OCI-LY1 (cell line): ENCODE results near the gene MANEA.

Experiments used
- H2AFZ ChIP-seq: fragments of 200-600 bp; sonication (generic), shearing (Covaris generic); 2 replicates; pipeline ENCODE4 v1.6.0; 2014; ENCODE audit warnings: antibody characterized with exemption, mild to moderate bottlenecking, low read length
- H3F3A ChIP-seq: fragments of 200-600 bp; sonication (generic), shearing (Covaris generic); 2 replicates; pipeline ENCODE4 v1.6.0; 2014; ENCODE audit warnings: mild to moderate bottlenecking, antibody characterized with exemption, low read length, moderate library complexity; ENCODE audit not compliant: insufficient read depth
- H3K27ac ChIP-seq: fragments of 200-600 bp; sonication (generic); 2 replicates; pipeline ENCODE4 v1.5.1; 2014; ENCODE audit warnings: low read length, mixed run types, mild to moderate bottlenecking, low read depth; ENCODE audit not compliant: poor library complexity, severe bottlenecking
- H3K27me3 ChIP-seq: fragments of 200-600 bp; sonication (generic); 2 replicates; pipeline ENCODE4 v1.6.0; 2014; ENCODE audit warnings: antibody characterized with exemption, mild to moderate bottlenecking, low read length, moderate library complexity; ENCODE audit not compliant: insufficient read depth
- H3K36me3 ChIP-seq: fragments of 200-600 bp; sonication (generic); 2 replicates; pipeline ENCODE4 v1.6.1; 2014; ENCODE audit warnings: mild to moderate bottlenecking, antibody characterized with exemption, low read length, moderate library complexity, mixed read lengths; ENCODE audit not compliant: insufficient read depth
- H3K4me1 ChIP-seq: fragments of 200-600 bp; sonication (generic); 2 replicates; pipeline ENCODE4 v1.5.1; 2014; ENCODE audit warnings: mild to moderate bottlenecking, low read length, moderate library complexity; ENCODE audit not compliant: insufficient read depth, severe bottlenecking
- H3K4me2 ChIP-seq: fragments of 200-600 bp; sonication (generic), shearing (Covaris generic); 2 replicates; pipeline ENCODE4 v1.6.1; 2014; ENCODE audit warnings: low read length
- H3K4me3 ChIP-seq: fragments of 200-600 bp; sonication (generic); 2 replicates; pipeline ENCODE4 v1.5.1; 2014; ENCODE audit warnings: low read length, low read depth, mild to moderate bottlenecking, mixed read lengths; ENCODE audit not compliant: poor library complexity, severe bottlenecking
- H3K79me2 ChIP-seq: fragments of 200-600 bp; shearing (Covaris generic); 2 replicates; pipeline ENCODE4 v1.6.1; 2016; ENCODE audit warnings: mixed run types, low read length, mixed read lengths; ENCODE audit not compliant: insufficient read depth
- H3K9ac ChIP-seq: fragments of 200-600 bp; sonication (generic), shearing (Covaris generic); 2 replicates; pipeline ENCODE4 v1.6.1; 2014; ENCODE audit warnings: mild to moderate bottlenecking, low read length, mixed read lengths
- H3K9me2 ChIP-seq: fragments of 200-600 bp; sonication (generic), shearing (Covaris generic); 2 replicates; pipeline ENCODE4 v1.6.1; 2014; ENCODE audit warnings: low read depth, mild to moderate bottlenecking, low read length, mixed read lengths
- H3K9me3 ChIP-seq: fragments of 200-600 bp; shearing (Covaris generic); 2 replicates; pipeline ENCODE4 v1.6.1; 2014; ENCODE audit warnings: low read length, mixed read lengths
- H4K20me1 ChIP-seq: fragments of 200-600 bp; sonication (generic), shearing (Covaris generic); 2 replicates; pipeline ENCODE4 v1.6.0; 2016; ENCODE audit warnings: mild to moderate bottlenecking, low read length; ENCODE audit not compliant: insufficient read depth
- EZH2 ChIP-seq: fragments of 200-600 bp; sonication (generic), shearing (Covaris generic); IDR thresholded peaks from 2 replicates; pipeline ENCODE4 v1.8.0; 2017; ENCODE audit warnings: borderline replicate concordance, mixed run types, mild to moderate bottlenecking, antibody characterized with exemption, low read length, moderate library complexity, mixed read lengths
- TF ChIP-seq, protein P1 (sequence below): fragments of 200-600 bp; sonication (generic), shearing (Covaris generic); IDR thresholded peaks from 2 replicates; pipeline ENCODE4 v1.5.1; 2017; ENCODE audit warnings: mild to moderate bottlenecking, antibody characterized with exemption, low read length, moderate library complexity, mixed read lengths

Gene MANEA

GRCh38 chr6:95545686-95546085 is 31.6 kb upstream of the MANEA start:
- no peaks in the 10 kb centered on the region for H3K9me3 ChIP-seq
- H2AFZ ChIP-seq = no peak overlapping the region
- H3F3A ChIP-seq = no peaks in the 10 kb centered on the region
- no peaks in the 10 kb centered on the region for H3K9me2 ChIP-seq
- H3K4me2 ChIP-seq = no peak overlapping the region
- no peaks in the 10 kb centered on the region for H4K20me1 ChIP-seq
- no peaks in the 10 kb centered on the region for H3K36me3 ChIP-seq
- no peaks in the 10 kb centered on the region for H3K79me2 ChIP-seq
- TF ChIP-seq, protein P1, sequence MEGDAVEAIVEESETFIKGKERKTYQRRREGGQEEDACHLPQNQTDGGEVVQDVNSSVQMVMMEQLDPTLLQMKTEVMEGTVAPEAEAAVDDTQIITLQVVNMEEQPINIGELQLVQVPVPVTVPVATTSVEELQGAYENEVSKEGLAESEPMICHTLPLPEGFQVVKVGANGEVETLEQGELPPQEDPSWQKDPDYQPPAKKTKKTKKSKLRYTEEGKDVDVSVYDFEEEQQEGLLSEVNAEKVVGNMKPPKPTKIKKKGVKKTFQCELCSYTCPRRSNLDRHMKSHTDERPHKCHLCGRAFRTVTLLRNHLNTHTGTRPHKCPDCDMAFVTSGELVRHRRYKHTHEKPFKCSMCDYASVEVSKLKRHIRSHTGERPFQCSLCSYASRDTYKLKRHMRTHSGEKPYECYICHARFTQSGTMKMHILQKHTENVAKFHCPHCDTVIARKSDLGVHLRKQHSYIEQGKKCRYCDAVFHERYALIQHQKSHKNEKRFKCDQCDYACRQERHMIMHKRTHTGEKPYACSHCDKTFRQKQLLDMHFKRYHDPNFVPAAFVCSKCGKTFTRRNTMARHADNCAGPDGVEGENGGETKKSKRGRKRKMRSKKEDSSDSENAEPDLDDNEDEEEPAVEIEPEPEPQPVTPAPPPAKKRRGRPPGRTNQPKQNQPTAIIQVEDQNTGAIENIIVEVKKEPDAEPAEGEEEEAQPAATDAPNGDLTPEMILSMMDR = no peak
- TF ChIP-seq EZH2 = no peak
- H3K27me3 ChIP-seq = no peaks in the 10 kb centered on the region
- no peak overlapping the region for H3K27ac ChIP-seq
- H3K4me3 ChIP-seq = no peak overlapping the region
- H3K9ac ChIP-seq = no peak overlapping the region
- H3K4me1 ChIP-seq = no peaks in the 10 kb centered on the region

GRCh38 chr6:95546148-95546547 is 31.2 kb upstream of the MANEA start:
- Histone ChIP-seq H3K27me3 (no peaks in the 10 kb centered on the region), H3K9ac (no peak overlapping the region), H3K27ac (no peak overlapping the region), H4K20me1 (no peaks in the 10 kb centered on the region), H3F3A (no peaks in the 10 kb centered on the region), H3K9me3 (no peaks in the 10 kb centered on the region), H3K36me3 (no peaks in the 10 kb centered on the region), H3K79me2 (no peaks in the 10 kb centered on the region), H3K9me2 (no peaks in the 10 kb centered on the region), H3K4me1 (no peaks in the 10 kb centered on the region), H3K4me3 (no peak overlapping the region), H3K4me2 (no peak overlapping the region), H2AFZ (no peak overlapping the region)
- TF ChIP-seq EZH2 = no peak
- TF ChIP-seq, protein P1 = no peak

- Histone ChIP-seq H3K9me3 (no peaks in the 10 kb centered on the region), H3K4me1 (no peaks in the 10 kb centered on the region), H3K36me3 (no peaks in the 10 kb centered on the region), H3F3A (no peaks in the 10 kb centered on the region), H3K9me2 (no peaks in the 10 kb centered on the region), H2AFZ (no peak overlapping the region), H3K27me3 (no peaks in the 10 kb centered on the region), H3K9ac (no peak overlapping the region), H3K4me3 (no peak overlapping the region), H3K27ac (no peak overlapping the region), H3K4me2 (no peak overlapping the region), H4K20me1 (no peaks in the 10 kb centered on the region), H3K79me2 (no peaks in the 10 kb centered on the region)
- TF ChIP-seq EZH2 = no peak
Observed at GRCh38 chr6:95547043-95547442, 30.3 kb upstream of the MANEA start.

- H3K9me3 ChIP-seq = no peaks in the 10 kb centered on the region
- H3F3A ChIP-seq = no peaks in the 10 kb centered on the region
- H4K20me1 ChIP-seq = no peaks in the 10 kb centered on the region
- H3K9me2 ChIP-seq = no peaks in the 10 kb centered on the region
- H3K27me3 ChIP-seq = no peaks in the 10 kb centered on the region
- no peak overlapping the region for H3K9ac ChIP-seq
- no peaks in the 10 kb centered on the region for H3K4me1 ChIP-seq
- no peaks in the 10 kb centered on the region for H3K79me2 ChIP-seq
- no peak overlapping the region for H3K27ac ChIP-seq
- H3K36me3 ChIP-seq = no peaks in the 10 kb centered on the region
- no peak overlapping the region for H2AFZ ChIP-seq
- H3K4me3 ChIP-seq = no peak overlapping the region
- H3K4me2 ChIP-seq = no peak overlapping the region
- TF ChIP-seq EZH2 = no peak
- TF ChIP-seq, protein P1 = no peak
Observed at GRCh38 chr6:95548188-95548786, 29.0 kb upstream of the MANEA start.
